Stimulated activated CD8-positive, alpha-beta memory T cell treated with anti-CD3 and anti-CD28 coated beads, Interleukin-12 subunit alpha, Interleukin-12 subunit beta, amount 100 ng/mL, for 24 hours (primary cell): ENCODE measurements around the gene VAMP3.

Experiments used
- DNase-seq: peaks from one replicate; pipeline ENCODE4 v3.0.0-alpha.2; 2020; ENCODE audit errors: extremely low read depth

The VAMP3 gene

GRCh38 chr1:7770997-7771822 is at the start of gene VAMP3:
TSS of gene VAMP3 (plus strand) at chr1:7771296. CDS start at chr1:7771384, 88 bp downstream.
- DNase-seq = peak; percentile 65

- no peak for DNase-seq
Observed at GRCh38 chr1:7721940-7722669, 49.0 kb upstream of the VAMP3 start.

GRCh38 chr1:7722670-7723012 is 48.5 kb upstream of the VAMP3 start:
- no peak for DNase-seq

- DNase-seq = no peak
Observed at GRCh38 chr1:7726623-7727022, 44.5 kb upstream of the VAMP3 start.

- DNase-seq = no peak
Observed at GRCh38 chr1:7727809-7728471, 43.2 kb upstream of the VAMP3 start.

GRCh38 chr1:7729761-7730160 is 41.3 kb upstream of the VAMP3 start:
- no peak for DNase-seq

GRCh38 chr1:7732331-7732730 is 38.8 kb upstream of the VAMP3 start:
- DNase-seq = no peak

- no peak for DNase-seq
Observed at GRCh38 chr1:7733276-7733675, 37.8 kb upstream of the VAMP3 start.

GRCh38 chr1:7738044-7738443 is 33.1 kb upstream of the VAMP3 start:
- no peak for DNase-seq

GRCh38 chr1:7743346-7743745 is 27.8 kb upstream of the VAMP3 start:
- DNase-seq = no peak

- DNase-seq = no peak
Observed at GRCh38 chr1:7744882-7745281, 26.2 kb upstream of the VAMP3 start.

GRCh38 chr1:7745783-7746182 is 25.3 kb upstream of the VAMP3 start:
- DNase-seq = no peak

- no peak for DNase-seq
Observed at GRCh38 chr1:7747605-7748004, 23.5 kb upstream of the VAMP3 start.

GRCh38 chr1:7749126-7749525 is 22.0 kb upstream of the VAMP3 start:
- no peak for DNase-seq

- no peak for DNase-seq
Observed at GRCh38 chr1:7751174-7751573, 19.9 kb upstream of the VAMP3 start.

- DNase-seq = no peak
Observed at GRCh38 chr1:7752512-7753417, 18.3 kb upstream of the VAMP3 start.

- DNase-seq = no peak
Observed at GRCh38 chr1:7753641-7754040, 17.5 kb upstream of the VAMP3 start.

- DNase-seq = no peak
Observed at GRCh38 chr1:7754234-7754633, 16.9 kb upstream of the VAMP3 start.

GRCh38 chr1:7755448-7755847 is 15.6 kb upstream of the VAMP3 start:
- no peak for DNase-seq

GRCh38 chr1:7760245-7760644 is 10.9 kb upstream of the VAMP3 start:
- no peak for DNase-seq

GRCh38 chr1:7761103-7761502 is 10.0 kb upstream of the VAMP3 start:
- no peak for DNase-seq

- DNase-seq = no peak
Observed at GRCh38 chr1:7767176-7767575, 3.9 kb upstream of the VAMP3 start.
